Activated CD4-positive, alpha-beta memory T cell treated with anti-CD3 and anti-CD28 coated beads for 36 hours (primary cell): Measurements from ENCODE around the gene ARMC12. TPM values are rescaled to one million over a fixed set of nuclear protein-coding genes. Genes with fewer than 3 reads are reported as not detected.
"Not testable (repeated sequence)": the region's sequence is repeated elsewhere in the genome, so short reads cannot be mapped to it uniquely, and the experiment has no call there.

ENCODE experiments used
- CTCF ChIA-PET: fragments of 350-600 bp; sonication (Branson Sonifier 250); formaldehyde crosslinking; loops from one replicate; lab custom pipeline; 2021; ENCODE audit warnings: antibody characterized with exemption, inconsistent platforms; lab: Charles Lee
- POLR2A ChIA-PET: fragments of 350-600 bp; sonication (Branson Sonifier 250); formaldehyde crosslinking; loops from one replicate; lab custom pipeline; 2021; ENCODE audit warnings: antibody characterized with exemption; lab: Charles Lee
- DNase-seq: peaks from one replicate; pipeline ENCODE4 v3.0.0-alpha.2; 2020
- H3K27ac Mint-ChIP-seq: one replicate; pipeline ENCODE4 v1.8.0; 2021; ENCODE audit warnings: mixed read lengths
- H3K27me3 Mint-ChIP-seq: one replicate; pipeline ENCODE4 v1.8.0; 2021; ENCODE audit warnings: mixed read lengths
- H3K36me3 Mint-ChIP-seq: one replicate; pipeline ENCODE4 v1.8.0; 2021; ENCODE audit warnings: mixed read lengths
- H3K4me1 Mint-ChIP-seq: one replicate; pipeline ENCODE4 v1.8.0; 2021; ENCODE audit warnings: low read depth, mixed read lengths
- H3K4me3 Mint-ChIP-seq: one replicate; pipeline ENCODE4 v1.8.0; 2021; ENCODE audit warnings: mild to moderate bottlenecking, mixed read lengths
- H3K9me3 Mint-ChIP-seq: one replicate; pipeline ENCODE4 v1.8.0; 2021; ENCODE audit warnings: mixed read lengths
- intact Hi-C: fragments of 100-400 bp; cut with micrococcal nuclease; formaldehyde crosslinking; loops from one replicate; pipeline ENCODE4 v1.15.1; 2023
- total RNA-seq, 2 experiments: library from RNA; stranded (reverse); gene quantifications; one replicate each; pipeline ENCODE4 v1.2.3, GENCODE V29; 2021

Gene ARMC12
- total RNA-seq, 2 experiments from 2014 or later: 1.5 to 1.6 TPM

DNA sequence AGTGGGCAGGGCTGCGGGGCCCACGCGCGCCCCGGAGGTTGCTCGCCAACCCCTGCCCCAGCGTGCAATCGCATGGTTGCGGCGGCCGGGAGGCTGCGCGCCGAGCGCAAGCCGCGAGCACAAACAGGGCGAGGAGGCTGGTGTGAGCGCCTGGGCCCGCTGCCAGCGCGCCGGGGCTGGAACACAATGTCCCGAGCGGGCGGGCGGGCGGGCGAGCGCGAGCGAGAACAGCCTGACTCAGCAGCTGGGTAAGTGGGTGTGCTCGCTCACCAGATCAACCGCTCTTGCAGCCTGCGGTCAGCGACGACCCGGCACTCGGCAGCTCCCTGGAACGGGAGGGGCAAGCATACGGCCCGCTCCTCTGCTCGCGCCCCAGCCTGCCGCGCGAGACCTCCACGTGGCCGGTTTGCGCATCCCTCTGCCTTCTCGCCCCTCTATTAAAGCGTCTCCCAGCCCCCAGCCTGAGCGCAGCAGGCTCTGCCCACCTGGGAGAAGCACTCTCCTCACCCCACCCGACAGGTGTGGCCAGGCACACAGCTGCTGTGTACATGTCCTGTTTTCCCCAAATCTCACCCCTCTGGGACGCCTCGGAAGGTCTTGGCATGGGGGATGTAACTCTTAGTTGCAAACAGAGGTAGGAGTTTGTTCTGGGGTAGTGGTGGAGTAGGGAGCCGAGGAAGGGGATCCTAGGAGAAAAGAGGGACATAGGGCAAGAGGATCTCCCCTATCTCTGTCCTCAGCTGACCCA is 8.7 kb upstream of the ARMC12 start:
- intact Hi-C loops: loop anchor here (1.0 to 5.0 kb wide), 2 partner anchors 9 to 61 kb away; no protein-coding TSS in a partner anchor
- H3K9me3 Mint-ChIP-seq: no peaks in the 10 kb centered on the region
- POLR2A ChIA-PET: interaction anchor here (0.5 to 1.8 kb wide), 6 partner anchors 10 to 204 kb away, joined by 3 to 11 read pairs (median 4); no protein-coding TSS in a partner anchor
- peak overlapping the region; percentile 66 for H3K4me3 Mint-ChIP-seq
- peak overlapping the region; percentile 87 for H3K27ac Mint-ChIP-seq
- CTCF ChIA-PET: interaction anchor here (0.6 to 5.9 kb wide), 10 partner anchors 8 to 159 kb away, joined by 3 to 35 read pairs (median 4); partner anchors contain the start of gene ARMC12
- H3K4me1 Mint-ChIP-seq: peaks cover 84% of the 10 kb centered on the region
- peak; percentile 93 for DNase-seq
- no peaks in the 10 kb centered on the region for H3K36me3 Mint-ChIP-seq
- H3K27me3 Mint-ChIP-seq: no peaks in the 10 kb centered on the region

DNA sequence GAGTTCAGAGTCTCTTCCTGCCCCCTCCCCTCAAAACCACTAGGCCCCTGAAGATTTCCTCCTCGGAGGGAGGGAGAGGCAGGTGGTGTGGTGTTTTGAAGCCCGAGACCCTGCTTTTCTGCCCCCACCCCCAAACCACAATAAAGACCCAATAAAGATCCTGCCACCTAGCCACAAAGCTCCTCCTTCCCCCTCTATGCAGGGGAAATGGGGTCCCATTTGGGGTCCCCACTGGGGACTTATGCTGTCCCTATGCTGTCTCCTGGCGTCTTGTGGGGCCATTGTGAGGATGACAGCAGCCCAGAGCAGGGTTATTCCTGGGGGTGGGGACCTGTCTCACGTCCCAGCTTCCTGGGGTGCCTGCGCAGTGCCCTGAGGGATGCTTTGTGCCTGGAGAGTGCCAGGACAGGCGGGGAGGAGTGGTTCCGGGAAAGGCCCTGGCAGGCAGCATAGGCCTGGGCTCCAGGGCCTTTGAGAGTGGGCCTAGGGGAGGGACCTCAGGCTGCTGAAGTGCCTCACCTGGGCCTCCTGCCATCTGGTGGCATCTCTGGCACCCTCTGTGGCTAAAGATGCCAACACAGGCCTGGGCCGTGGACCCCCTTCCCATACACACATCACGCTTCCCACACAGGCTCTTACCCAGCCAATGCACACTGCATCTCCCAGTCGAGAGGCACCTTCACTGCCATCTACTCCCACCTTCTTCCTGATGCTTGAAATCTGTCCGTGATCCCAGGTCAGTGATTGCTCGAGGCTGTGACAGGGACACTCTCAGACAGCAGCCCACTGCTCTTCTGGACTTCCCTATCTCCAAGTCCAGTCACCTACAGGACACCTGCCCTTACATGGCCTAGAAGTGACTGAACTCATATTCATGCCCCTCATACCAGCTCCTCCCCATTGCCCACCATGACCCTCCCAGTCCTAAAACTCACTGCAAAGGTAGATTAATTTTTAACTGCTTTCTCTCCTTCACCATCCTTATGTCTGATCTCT is 7.9 kb upstream of the ARMC12 start:
- H3K27me3 Mint-ChIP-seq: no peaks in the 10 kb centered on the region
- peak overlapping the region; percentile 7 for H3K4me3 Mint-ChIP-seq
- CTCF ChIA-PET: interaction anchor here (0.9 to 5.9 kb wide), 5 partner anchors 8 to 55 kb away, joined by 3 to 35 read pairs (median 6); partner anchors contain the start of gene ARMC12
- intact Hi-C loops: loop anchor here (1.0 to 5.0 kb wide), 2 partner anchors 10 to 62 kb away; no protein-coding TSS in a partner anchor
- DNase-seq: peak; percentile 66
- H3K4me1 Mint-ChIP-seq: peaks cover 86% of the 10 kb centered on the region
- peak overlapping the region; percentile 87 for H3K27ac Mint-ChIP-seq
- H3K9me3 Mint-ChIP-seq: no peaks in the 10 kb centered on the region
- no peaks in the 10 kb centered on the region for H3K36me3 Mint-ChIP-seq
- POLR2A ChIA-PET: interaction anchor here (0.5 to 1.8 kb wide), 5 partner anchors 19 to 144 kb away, joined by 3 to 11 read pairs (median 4); no protein-coding TSS in a partner anchor

DNA sequence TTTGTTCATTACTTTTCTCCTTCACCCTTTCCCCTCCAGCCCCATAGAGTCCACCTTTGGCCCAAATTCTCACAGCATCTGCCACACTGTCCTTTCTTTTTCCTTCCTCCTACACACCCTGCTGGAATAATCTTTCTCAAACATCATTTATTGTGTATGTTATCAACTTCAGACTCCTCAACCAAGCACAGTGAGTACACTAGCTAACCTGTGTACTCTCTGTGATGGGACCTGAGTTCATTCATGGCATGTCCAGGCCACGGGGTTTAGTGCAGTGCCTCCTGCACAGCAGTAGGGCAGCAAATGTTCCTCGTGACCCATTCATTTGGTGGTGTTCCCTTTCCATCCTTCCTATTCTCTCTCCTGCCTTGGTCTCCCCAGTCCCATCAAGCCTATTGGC is 7.1 kb upstream of the ARMC12 start:
- H3K4me1 Mint-ChIP-seq: peaks cover 84% of the 10 kb centered on the region
- CTCF ChIA-PET: interaction anchor here (0.9 to 2.1 kb wide), 2 partner anchors 48 to 56 kb away, joined by 3 to 6 read pairs; no protein-coding TSS in a partner anchor
- no peaks in the 10 kb centered on the region for H3K9me3 Mint-ChIP-seq
- intact Hi-C loops: loop anchor here (1.0 to 5.0 kb wide), 3 partner anchors 41 to 427 kb away; partner anchors contain the start of gene FKBP5
- H3K27me3 Mint-ChIP-seq: no peaks in the 10 kb centered on the region
- H3K36me3 Mint-ChIP-seq: no peaks in the 10 kb centered on the region
- POLR2A ChIA-PET: interaction anchor here (1.1 kb wide), 1 partner anchor 65 kb away, joined by 4 read pairs; no protein-coding TSS in a partner anchor
- H3K4me3 Mint-ChIP-seq: no peak overlapping the region
- H3K27ac Mint-ChIP-seq: peak overlapping the region; percentile 55
- no peak for DNase-seq

DNA sequence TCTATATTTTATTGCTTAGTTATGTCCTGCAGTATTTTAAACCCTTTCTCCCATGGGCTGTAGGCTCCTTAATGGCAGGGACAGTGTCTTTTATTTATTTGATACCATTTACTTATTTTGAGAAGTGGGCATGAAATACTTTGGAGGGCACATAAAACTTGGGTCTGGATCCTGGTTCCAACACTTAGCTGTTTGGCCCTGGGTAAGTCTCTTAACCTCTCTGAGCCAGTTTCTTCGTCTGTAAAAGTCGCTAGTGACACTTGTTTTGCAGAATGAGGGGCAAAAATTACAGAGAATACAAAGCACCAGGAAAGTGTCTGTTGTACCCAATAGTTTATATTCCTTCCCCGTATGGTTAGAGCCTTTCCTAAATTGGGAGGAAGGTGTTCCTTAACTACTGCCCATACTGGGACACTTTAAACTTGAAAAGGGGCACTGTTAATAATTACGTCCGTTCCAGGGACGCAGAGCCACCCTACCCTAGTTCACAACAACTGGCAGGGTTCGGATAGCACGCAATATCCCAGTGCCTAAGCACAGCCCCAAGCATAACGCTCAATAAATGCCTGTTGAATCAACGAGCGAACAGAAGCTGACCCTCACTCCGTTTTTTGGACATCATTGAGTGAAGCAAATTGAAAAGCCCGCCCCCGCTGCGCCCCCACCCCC is 6.0 kb upstream of the ARMC12 start:
- H3K4me3 Mint-ChIP-seq: peak overlapping the region; percentile 81
- H3K9me3 Mint-ChIP-seq: no peaks in the 10 kb centered on the region
- no peaks in the 10 kb centered on the region for H3K36me3 Mint-ChIP-seq
- POLR2A ChIA-PET: interaction anchor here (1.5 to 4.2 kb wide), 3 partner anchors 12 to 50 kb away, joined by 5 to 22 read pairs (median 11); partner anchors contain the start of gene FKBP5
- no peak for DNase-seq
- H3K27ac Mint-ChIP-seq: peak overlapping the region; percentile 67
- CTCF ChIA-PET: interaction anchor here (0.6 to 10.4 kb wide), 2 partner anchors 40 to 148 kb away, joined by 3 to 210 read pairs; no protein-coding TSS in a partner anchor
- intact Hi-C loops: loop anchor here (1.0 to 5.0 kb wide), 3 partner anchors 43 to 429 kb away; partner anchors contain the start of genes FKBP5 and RPL10A
- H3K27me3 Mint-ChIP-seq: no peaks in the 10 kb centered on the region
- peaks cover 82% of the 10 kb centered on the region for H3K4me1 Mint-ChIP-seq

DNA sequence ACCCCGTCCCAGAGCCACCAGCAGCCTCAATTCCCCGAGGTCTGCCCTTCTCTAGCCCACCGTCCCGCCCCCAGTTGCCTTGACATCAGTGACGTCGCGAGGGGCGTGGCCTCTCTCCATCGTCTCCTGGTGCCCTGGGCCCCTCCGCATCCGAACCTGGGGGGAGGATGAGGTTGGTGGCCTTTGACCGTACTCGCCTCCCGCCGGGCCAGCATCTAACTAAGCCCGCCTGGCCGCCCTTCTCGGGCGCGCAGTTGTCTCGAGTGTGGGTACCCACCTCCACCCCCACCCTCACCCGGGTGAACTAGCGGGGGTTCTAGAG is 5.5 kb upstream of the ARMC12 start:
- intact Hi-C loops: loop anchor here (1.0 to 5.0 kb wide), 2 partner anchors 263 to 429 kb away; partner anchors contain the start of gene RPL10A
- Mint-ChIP-seq H3K4me3 (peak overlapping the region; percentile 81), H3K36me3 (no peaks in the 10 kb centered on the region), H3K27ac (peak overlapping the region; percentile 89), H3K27me3 (no peaks in the 10 kb centered on the region), H3K4me1 (peaks cover 82% of the 10 kb centered on the region), H3K9me3 (no peaks in the 10 kb centered on the region)
- peak; percentile 96 for DNase-seq
- ChIA-PET CTCF (interaction anchor here (0.6 to 10.4 kb wide), 3 partner anchors 40 to 149 kb away, joined by 3 to 210 read pairs (median 3); no protein-coding TSS in a partner anchor), POLR2A (interaction anchor here (1.5 to 4.2 kb wide), 3 partner anchors 12 to 50 kb away, joined by 5 to 22 read pairs (median 11); partner anchors contain the start of gene FKBP5)

DNA sequence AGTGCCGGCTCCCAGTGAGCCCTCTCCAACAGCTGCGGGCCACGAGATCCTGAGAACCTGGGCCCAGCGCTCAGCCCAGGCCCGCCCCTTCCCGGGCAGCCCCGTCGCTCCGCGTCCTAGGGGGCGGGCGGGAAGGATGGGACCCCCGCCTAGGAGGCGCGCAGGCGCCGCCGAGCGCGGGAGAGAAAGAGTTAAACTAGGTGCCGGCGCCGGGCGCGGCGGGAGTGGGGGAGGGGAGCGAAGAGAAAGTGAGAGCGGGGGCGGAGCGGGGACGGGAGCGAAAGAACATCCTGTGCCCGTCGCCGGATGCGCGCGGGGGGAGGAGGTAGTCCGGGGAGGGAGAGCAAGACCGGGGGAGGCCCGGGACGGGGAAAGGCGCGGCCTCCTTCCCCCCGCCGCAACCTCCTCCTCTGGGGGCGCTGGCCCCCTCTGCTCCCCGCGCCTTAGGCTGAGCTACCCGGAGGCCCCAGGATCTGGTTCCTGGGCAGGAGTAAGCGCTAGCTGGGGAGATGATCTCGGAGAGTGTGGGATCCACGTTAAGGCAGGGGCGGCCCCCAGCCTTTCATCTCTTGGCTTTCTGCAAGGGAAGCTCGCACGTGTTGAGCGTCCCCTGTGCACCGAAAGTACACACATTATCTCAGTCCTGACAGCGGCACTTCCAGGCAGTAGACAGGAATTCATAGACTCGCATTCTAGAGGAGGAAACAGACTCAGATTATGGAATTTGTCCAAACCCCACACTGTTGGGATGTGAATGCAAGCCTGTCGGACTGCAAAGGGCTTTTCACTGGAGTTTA is 4.9 kb upstream of the ARMC12 start:
- intact Hi-C loops: loop anchor here (1.0 to 5.0 kb wide), 5 partner anchors 13 to 430 kb away; partner anchors contain the start of gene RPL10A
- DNase-seq: peak; percentile 97
- ChIA-PET CTCF (interaction anchor here (0.6 to 10.4 kb wide), 11 partner anchors 12 to 210 kb away, joined by 3 to 210 read pairs (median 3); no protein-coding TSS in a partner anchor), POLR2A (interaction anchor here (0.7 to 4.2 kb wide), 8 partner anchors 13 to 94 kb away, joined by 3 to 22 read pairs (median 4); partner anchors contain the start of gene FKBP5)
- Mint-ChIP-seq H3K27me3 (no peaks in the 10 kb centered on the region), H3K4me3 (peak overlapping the region; percentile 81), H3K36me3 (no peaks in the 10 kb centered on the region), H3K27ac (peak overlapping the region; percentile 89), H3K4me1 (peaks cover 78% of the 10 kb centered on the region), H3K9me3 (no peaks in the 10 kb centered on the region)

DNA sequence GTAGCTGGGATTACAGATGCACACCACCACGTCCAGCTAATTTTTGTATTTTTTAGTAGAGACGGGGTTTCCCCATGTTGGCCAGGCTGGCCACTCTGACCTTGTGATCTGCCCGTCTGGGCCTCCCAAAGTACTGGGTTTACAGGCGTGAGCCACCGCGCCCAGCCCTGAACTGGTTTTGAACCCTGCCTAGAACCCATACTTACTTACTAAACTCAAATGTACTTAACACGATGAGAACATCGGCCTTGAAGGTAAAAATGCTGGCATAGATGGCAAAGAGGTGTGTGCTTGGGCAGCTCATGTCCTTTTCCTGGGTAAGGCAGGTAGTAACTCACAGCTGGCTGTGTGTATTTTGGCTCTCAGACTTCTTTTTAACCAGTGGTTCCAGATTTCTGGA is 3.2 kb upstream of the ARMC12 start:
- Mint-ChIP-seq H3K27me3 (no peaks in the 10 kb centered on the region), H3K4me3 (no peak overlapping the region), H3K9me3 (no peaks in the 10 kb centered on the region), H3K4me1 (peaks cover 68% of the 10 kb centered on the region), H3K27ac (peak overlapping the region; percentile 49), H3K36me3 (no peaks in the 10 kb centered on the region)
- intact Hi-C loops: loop anchor here (2.0 to 5.0 kb wide), 3 partner anchors 15 to 431 kb away; no protein-coding TSS in a partner anchor
- no peak for DNase-seq
- ChIA-PET CTCF (interaction anchor here (0.9 to 10.4 kb wide), 7 partner anchors 15 to 212 kb away, joined by 3 to 210 read pairs (median 13); no protein-coding TSS in a partner anchor), POLR2A (interaction anchor here (1.2 to 4.2 kb wide), 2 partner anchors 14 to 45 kb away, joined by 4 to 22 read pairs; partner anchors contain the start of gene FKBP5)

DNA sequence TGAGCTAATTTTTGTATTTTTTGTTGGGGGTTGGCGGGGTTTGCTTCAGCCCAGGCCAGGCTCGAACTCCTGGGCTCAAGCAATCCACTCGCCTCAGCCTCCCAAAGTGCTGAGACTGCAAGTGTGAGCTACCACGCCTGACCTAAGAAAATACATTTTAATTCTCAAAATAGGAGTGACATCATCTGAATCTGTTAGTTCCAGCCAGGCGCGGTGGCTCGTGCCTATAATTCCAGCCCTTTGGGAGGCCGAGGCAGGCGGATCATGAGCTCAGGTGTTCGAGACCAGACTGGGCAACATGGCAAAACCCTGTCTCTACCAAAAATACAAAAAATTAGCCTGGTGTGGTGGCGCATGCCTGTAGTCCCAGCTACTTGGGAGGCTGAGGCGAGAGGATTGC is 2.5 kb upstream of the ARMC12 start:
- peaks cover 62% of the 10 kb centered on the region for H3K4me1 Mint-ChIP-seq
- POLR2A ChIA-PET: interaction anchor here (0.6 to 4.2 kb wide), 2 partner anchors 44 to 46 kb away, joined by 3 to 22 read pairs; partner anchors contain the start of gene FKBP5
- intact Hi-C loops: loop anchor here (5.0 kb wide), 1 partner anchor 432 kb away; no protein-coding TSS in a partner anchor
- H3K4me3 Mint-ChIP-seq, H3K9me3 Mint-ChIP-seq, H3K27me3 Mint-ChIP-seq, H3K36me3 Mint-ChIP-seq, DNase-seq, H3K27ac Mint-ChIP-seq: not testable (repeated sequence)
- CTCF ChIA-PET: interaction anchor here (0.9 to 10.4 kb wide), 8 partner anchors 16 to 213 kb away, joined by 3 to 210 read pairs (median 4); no protein-coding TSS in a partner anchor

DNA sequence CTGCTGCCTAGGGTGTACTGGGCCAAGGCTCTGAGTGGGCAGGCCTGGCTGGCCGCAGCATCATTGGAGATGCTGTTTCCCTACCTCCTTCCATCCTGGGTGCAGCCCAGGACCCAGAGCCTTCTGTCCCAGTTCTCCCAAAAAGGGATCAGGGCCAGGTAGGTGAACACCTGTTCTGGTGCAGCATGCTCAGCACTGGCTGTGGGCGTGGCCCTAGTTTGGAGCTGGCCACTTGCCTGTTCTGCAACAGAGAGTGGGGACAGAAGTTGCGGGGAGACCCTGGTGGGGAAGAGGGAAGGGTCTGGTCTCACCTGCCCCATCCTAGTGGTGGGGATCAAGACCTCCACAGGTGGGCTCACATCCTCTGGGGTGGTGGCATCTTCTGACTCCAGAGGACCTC is 1.4 kb upstream of the ARMC12 start:
- DNase-seq: no peak
- Mint-ChIP-seq H3K27ac (no peak overlapping the region), H3K9me3 (no peaks in the 10 kb centered on the region), H3K4me3 (no peak overlapping the region), H3K36me3 (no peaks in the 10 kb centered on the region), H3K4me1 (peaks cover 51% of the 10 kb centered on the region), H3K27me3 (no peaks in the 10 kb centered on the region)
- POLR2A ChIA-PET: no interaction called here
- intact Hi-C loops: no loop called here
- CTCF ChIA-PET: interaction anchor here (0.5 to 10.4 kb wide), 28 partner anchors 10 to 214 kb away, joined by 3 to 210 read pairs (median 26); partner anchors contain the start of gene FKBP5
